ENCODE measurements around the gene TAF5L. TPM values are rescaled to one million over a fixed set of nuclear protein-coding genes. Genes with fewer than 3 reads are reported as not detected.

The TAF5L gene
- total and polyA plus RNA-seq, 2 of the 13 experiments (the other 11 are each of a cell fraction or from before 2014, with no cell fraction given), result 10.8 to 18.2 TPM

DNA sequence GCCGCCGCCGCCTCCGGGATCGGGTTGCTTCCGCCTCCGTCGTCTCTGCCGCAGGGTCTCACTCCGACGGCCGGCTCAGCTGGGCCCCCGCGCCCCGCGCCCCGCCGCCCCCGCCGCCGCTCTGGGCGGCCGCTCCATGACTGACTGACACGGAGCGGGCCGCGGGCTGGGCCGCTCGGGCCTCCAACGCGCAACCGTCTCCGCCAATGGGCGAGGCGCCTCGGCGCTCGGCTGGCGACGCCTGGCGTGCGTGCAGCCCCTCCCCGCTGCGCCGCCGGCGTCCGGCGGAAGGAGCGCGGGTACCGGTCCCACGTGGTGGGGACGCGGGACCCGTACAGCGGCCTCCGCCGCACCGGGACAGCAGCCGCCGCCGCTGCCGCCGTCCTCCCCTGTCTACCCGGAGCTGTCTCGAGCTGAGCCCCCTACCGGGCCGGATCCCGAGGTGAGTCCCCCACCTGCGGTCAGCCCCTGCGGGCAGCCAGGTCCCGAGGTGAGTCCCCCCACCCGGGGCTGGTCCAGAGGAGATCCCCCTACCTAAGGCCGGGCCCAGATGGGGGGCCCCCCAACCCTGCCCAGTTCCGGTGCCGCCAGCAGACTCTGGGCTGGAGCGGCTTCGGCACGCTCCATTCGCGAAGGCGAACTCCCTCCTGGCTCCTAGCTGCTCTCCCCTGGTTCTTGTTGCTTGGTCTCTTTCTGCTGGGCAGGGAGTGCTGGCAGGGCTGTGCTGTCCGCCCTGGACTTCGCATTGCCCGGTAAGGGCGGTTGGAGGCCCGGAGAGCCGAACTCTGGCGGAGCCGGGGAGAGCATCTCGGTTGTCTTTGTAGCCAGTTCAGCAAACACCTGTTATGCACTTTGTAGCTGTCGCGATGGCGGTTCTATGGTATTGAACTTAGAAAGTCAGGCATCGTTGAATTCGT lies at the start of gene TAF5L, which contains the start of gene URB2 (continued):
- TF ChIP-seq, protein P1, sequence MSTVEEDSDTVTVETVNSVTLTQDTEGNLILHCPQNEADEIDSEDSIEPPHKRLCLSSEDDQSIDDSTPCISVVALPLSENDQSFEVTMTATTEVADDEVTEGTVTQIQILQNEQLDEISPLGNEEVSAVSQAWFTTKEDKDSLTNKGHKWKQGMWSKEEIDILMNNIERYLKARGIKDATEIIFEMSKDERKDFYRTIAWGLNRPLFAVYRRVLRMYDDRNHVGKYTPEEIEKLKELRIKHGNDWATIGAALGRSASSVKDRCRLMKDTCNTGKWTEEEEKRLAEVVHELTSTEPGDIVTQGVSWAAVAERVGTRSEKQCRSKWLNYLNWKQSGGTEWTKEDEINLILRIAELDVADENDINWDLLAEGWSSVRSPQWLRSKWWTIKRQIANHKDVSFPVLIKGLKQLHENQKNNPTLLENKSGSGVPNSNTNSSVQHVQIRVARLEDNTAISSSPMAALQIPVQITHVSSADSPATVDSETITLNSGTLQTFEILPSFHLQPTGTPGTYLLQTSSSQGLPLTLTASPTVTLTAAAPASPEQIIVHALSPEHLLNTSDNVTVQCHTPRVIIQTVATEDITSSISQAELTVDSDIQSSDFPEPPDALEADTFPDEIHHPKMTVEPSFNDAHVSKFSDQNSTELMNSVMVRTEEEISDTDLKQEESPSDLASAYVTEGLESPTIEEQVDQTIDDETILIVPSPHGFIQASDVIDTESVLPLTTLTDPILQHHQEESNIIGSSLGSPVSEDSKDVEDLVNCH (CRISPR knock-in tag; IDR thresholded peaks at IDR 0.05), result no peak
- no peak for TF ChIP-seq NR2F2 (IDR thresholded peaks at IDR 0.05; ENCODE audit: borderline replicate concordance, low read depth)
- no peak for TF ChIP-seq STAG1 (CRISPR knock-in tag; IDR thresholded peaks at IDR 0.05)
- no peak for TF ChIP-seq ZSCAN22 (CRISPR knock-in tag; IDR thresholded peaks at IDR 0.05)
- no peak for TF ChIP-seq ZC3H4 (CRISPR knock-in tag; IDR thresholded peaks at IDR 0.05; ENCODE audit: borderline replicate concordance)
- TF ChIP-seq, protein P2, sequence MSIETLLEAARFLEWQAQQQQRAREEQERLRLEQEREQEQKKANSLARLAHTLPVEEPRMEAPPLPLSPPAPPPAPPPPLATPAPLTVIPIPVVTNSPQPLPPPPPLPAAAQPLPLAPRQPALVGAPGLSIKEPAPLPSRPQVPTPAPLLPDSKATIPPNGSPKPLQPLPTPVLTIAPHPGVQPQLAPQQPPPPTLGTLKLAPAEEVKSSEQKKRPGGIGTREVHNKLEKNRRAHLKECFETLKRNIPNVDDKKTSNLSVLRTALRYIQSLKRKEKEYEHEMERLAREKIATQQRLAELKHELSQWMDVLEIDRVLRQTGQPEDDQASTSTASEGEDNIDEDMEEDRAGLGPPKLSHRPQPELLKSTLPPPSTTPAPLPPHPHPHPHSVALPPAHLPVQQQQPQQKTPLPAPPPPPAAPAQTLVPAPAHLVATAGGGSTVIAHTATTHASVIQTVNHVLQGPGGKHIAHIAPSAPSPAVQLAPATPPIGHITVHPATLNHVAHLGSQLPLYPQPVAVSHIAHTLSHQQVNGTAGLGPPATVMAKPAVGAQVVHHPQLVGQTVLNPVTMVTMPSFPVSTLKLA (IDR thresholded peaks at IDR 0.05), result peak; percentile 75
- TF ChIP-seq ZKSCAN5 (CRISPR knock-in tag; IDR thresholded peaks at IDR 0.05), result no peak
- peak; percentile 82 for TF ChIP-seq HOXA5 (CRISPR knock-in tag; IDR thresholded peaks at IDR 0.05)
- TF ChIP-seq STAT5B (CRISPR knock-in tag; IDR thresholded peaks at IDR 0.05), result no peak
- TF ChIP-seq, protein P3, sequence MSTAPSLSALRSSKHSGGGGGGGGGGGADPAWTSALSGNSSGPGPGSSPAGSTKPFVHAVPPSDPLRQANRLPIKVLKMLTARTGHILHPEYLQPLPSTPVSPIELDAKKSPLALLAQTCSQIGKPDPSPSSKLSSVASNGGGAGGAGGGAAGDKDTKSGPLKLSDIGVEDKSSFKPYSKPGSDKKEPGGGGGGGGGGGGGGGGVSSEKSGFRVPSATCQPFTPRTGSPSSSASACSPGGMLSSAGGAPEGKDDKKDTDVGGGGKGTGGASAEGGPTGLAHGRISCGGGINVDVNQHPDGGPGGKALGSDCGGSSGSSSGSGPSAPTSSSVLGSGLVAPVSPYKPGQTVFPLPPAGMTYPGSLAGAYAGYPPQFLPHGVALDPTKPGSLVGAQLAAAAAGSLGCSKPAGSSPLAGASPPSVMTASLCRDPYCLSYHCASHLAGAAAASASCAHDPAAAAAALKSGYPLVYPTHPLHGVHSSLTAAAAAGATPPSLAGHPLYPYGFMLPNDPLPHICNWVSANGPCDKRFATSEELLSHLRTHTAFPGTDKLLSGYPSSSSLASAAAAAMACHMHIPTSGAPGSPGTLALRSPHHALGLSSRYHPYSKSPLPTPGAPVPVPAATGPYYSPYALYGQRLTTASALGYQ (CRISPR knock-in tag; IDR thresholded peaks at IDR 0.05), result no peak
- TF ChIP-seq HDAC2 (CRISPR knock-in tag; IDR thresholded peaks at IDR 0.05), result no peak; the same call in 1 of the 2 replicates
- TF ChIP-seq ZNF792 (CRISPR knock-in tag; IDR thresholded peaks at IDR 0.05), result no peak
- no peak for TF ChIP-seq CC2D1A (CRISPR knock-in tag; IDR thresholded peaks at IDR 0.05)
- no peak for TF ChIP-seq MAF1 (CRISPR knock-in tag; IDR thresholded peaks at IDR 0.05; ENCODE audit: borderline replicate concordance)
- TF ChIP-seq HNRNPH1 (optimal IDR thresholded peaks at IDR 0.05; ENCODE audit: low read depth, low read length), result no peak
- TF ChIP-seq, protein P4, sequence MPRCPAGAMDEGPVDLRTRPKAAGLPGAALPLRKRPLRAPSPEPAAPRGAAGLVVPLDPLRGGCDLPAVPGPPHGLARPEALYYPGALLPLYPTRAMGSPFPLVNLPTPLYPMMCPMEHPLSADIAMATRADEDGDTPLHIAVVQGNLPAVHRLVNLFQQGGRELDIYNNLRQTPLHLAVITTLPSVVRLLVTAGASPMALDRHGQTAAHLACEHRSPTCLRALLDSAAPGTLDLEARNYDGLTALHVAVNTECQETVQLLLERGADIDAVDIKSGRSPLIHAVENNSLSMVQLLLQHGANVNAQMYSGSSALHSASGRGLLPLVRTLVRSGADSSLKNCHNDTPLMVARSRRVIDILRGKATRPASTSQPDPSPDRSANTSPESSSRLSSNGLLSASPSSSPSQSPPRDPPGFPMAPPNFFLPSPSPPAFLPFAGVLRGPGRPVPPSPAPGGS (CRISPR knock-in tag; IDR thresholded peaks at IDR 0.05), result peak; percentile 64; the same call in 1 of the 2 replicates
